Measurements from ENCODE around the gene PARM1.
"Not testable (repeated sequence)": the region's sequence is repeated elsewhere in the genome, so short reads cannot be mapped to it uniquely, and the experiment has no call there.

The PARM1 gene

DNA sequence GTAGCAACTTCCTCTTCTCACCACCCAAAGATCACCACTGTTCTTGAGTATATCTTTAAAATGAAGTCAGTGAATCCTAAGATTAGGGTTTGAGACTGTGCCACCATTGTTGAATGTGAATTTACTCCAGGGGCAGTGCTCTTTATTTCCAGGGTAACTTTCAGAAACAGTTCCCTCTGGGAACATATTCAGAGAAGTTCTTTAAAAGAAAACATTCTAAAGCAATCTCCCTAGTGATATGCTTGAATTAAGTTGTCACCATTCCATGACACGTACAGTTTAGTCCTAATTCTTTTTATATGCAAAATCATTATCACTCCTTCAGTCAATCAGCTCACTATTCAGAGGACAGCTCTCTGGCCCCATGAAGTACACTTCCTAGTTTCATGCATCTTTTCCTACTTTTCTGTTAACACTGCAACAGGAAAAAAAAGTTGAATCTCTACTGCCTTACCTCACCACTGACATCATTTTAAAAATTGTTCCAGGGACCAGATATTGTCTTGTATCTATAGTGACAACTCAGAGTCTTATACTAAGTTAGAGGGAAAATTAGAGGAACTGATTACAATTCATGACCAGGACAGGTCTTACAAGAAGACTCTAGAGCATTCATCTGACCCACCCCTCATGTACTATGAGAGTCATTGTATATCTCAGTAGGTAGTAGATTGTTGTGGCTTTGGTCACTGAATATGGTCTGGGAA is 49.8 kb downstream of the PARM1 start:
- DNase-seq (ENCODE audit: extremely low read depth in 1 of 2, low read depth in 1 of 2), result no peak

DNA sequence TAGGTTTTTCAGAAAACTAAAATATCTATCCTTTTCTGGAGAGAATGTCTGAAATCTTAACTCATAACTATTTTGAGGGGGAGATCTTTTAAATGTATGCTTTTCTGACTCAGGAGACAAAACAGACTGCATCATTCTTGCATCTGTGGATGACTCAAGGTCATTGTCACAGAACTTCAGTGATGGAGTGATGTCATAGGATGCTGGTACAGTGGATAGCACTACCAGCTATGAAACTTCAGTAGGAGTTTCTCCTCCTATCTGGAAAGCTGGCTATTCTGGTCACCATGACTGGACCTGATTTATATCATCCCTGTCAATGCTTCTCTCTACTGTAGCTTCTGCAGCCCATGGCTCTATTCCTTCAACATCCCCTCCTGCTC is 50.3 kb downstream of the PARM1 start:
- DNase-seq (ENCODE audit: extremely low read depth in 1 of 2, low read depth in 1 of 2), result no peak

DNA sequence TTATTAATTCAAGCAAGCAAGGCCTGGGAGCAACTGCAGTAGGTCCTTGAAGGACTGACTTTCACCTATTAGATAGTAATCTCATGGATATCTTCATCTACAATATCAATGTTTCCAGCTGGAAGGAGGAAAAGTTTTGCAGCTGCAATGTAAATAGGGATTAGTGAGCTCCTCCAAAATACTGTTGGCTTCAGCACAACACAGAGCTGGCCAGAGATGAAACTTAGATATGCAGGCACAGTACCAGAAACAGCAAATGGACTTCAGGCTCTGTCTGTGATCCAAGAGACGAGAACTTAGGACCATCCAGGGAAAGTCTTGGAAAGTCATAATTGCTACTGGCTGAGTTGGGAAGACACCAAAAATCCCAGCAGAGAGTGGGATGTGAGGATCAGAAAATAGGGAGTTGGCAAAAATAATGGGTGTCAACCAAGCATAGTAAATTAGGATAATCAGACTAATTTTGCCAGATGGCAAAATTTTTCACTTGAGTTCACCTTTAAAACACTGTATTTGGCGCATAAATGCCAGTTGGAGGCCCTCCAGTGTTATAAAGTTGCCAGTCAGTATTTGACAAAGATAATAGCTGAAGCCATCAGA is 57.5 kb downstream of the PARM1 start:
- no peak for DNase-seq (ENCODE audit: extremely low read depth in 1 of 2, low read depth in 1 of 2)

DNA sequence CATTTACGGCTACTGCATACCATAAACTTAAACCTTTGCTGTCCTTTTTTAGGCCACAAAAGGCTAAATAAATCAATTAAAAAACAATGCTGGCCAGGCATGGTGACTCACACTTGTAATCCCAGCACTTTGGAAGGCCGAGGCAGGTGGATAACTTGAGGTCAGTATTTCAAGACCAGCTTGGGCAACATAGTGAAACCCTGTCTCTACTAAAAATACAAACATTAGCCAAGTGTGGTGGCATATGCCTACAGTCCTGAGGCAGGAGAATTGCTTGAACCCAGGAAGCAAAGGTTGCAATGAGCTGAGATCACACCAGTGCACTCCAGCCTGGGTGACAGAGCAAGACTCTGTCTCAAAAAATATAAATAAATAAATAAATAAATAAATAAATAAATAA is 61.5 kb downstream of the PARM1 start:
- DNase-seq (ENCODE audit: extremely low read depth in 1 of 2, low read depth in 1 of 2), result not testable (repeated sequence)

DNA sequence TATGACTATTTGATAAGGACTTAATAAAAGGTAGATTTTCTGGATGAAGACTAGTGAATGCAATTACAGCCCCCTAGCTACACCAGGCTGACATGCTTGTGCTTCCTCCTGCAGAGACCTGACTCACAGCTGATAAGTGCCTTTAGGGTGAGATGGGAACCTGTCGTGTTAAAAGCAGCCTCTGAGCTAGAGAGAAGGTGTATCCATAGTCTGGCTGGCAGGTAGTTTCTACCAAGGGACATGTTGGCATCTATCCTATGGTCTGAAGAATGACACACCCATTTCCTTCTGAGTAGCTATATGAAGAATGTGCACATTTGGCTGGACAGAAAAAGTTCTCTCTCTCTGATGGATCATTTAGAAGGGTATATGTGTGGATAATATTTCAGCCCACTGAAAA is 64.1 kb downstream of the PARM1 start:
- no peak for DNase-seq (ENCODE audit: extremely low read depth in 1 of 2, low read depth in 1 of 2)

DNA sequence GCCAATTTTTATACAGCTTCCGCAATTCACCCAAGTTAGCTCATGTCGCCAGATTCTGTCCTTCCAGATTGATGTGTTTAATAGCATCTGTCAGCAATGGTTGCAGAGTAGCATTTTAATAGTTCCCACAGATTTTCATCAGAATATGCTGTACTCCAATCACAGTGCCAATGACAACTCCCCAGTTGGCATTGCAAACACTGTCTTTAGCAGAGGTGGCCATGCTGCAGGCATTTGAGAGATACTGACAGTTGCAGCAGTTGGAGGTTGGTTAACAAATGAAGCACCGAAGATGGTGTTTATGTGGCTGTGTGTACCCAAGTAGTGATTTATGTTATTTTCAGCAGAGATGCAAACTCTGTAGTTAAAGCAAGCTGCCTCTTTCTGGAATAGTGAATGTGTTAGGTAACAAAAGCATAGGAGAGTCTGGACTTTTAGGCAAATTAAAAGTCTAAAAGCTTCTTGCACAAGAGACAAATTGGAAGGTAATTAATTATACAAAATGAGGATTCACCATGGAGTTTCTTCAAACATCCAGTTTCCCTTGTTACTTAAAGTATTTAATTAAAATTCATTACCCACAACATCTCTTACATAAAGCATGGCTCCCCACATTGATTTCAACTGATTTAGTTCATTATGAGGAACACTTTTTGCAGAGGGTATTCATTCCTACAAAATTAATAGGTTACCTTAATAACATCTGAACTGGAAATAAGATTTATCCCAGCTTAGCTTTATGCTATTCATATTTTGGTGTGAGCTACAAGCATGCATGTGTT is 65.2 kb downstream of the PARM1 start:
- DNase-seq (ENCODE audit: extremely low read depth in 1 of 2, low read depth in 1 of 2), result no peak

DNA sequence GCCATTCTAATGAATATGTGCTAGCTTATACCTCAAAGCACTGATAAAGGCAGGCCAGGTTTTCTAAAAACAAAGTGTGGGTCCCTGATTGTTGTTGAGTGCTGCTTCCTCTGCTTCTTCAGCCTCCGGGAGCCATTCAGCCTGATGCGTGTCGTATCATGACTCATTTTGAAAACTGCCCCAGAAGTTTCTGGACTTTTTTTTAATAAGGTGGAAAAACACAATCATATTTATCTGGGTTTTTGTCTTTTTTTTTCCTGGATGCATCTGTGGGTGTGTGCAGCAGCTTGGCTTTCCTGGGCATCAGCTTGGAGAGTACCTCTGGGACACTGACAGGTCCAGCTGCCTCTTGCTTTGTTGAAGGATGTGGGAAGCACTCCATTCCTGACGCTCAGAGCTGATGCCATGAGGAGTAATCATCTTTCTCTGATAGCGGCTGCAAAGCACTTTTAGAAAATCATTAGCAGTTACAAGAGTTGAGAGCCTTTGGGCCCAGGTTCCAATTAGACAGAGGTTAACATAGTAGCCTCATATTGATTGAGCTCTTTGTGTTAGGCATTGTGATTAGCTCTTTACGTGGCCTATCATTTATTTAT is 66.9 kb downstream of the PARM1 start:
- no peak for DNase-seq (ENCODE audit: extremely low read depth in 1 of 2, low read depth in 1 of 2)

DNA sequence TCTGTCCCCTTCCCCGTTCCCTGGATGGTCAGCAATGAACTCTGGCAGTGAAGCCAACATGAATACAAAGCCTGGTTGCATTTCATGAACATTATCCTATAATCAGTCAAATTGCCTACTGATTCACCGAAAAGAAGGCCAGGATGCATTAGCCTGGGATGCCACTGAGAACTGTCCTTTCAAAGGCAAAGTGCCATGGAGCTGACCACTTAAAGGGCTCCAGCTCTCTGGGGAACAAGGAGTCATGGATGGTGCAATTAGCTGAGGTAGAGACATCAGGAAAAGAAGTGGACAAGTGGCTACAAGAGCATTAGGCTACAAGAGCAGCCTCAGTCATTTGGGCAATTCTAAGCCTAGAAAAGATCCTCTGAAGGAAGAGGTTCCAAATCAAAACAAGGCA is 69.0 kb downstream of the PARM1 start:
- DNase-seq (ENCODE audit: extremely low read depth in 1 of 2, low read depth in 1 of 2), result no peak

DNA sequence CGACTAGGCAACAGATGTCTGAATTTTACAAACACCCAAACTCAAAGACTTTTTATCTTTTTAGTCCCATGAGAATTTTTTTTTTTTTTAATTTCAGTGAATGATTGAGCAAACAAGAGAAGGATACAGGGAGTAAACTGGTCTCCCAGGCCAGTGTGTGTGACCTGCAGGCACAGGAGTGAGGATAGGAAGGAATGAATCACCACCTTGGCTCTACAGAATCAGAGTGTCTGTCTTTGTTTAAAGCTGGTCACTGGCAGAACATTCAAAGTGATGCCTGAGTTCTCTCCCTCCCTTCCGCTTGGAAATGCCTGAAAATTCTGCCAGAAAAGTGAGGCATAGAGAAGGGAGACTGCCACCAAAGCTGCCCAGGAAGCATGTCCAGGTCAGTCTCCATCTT is 69.5 kb downstream of the PARM1 start:
- DNase-seq (ENCODE audit: extremely low read depth in 1 of 2, low read depth in 1 of 2), result no peak

DNA sequence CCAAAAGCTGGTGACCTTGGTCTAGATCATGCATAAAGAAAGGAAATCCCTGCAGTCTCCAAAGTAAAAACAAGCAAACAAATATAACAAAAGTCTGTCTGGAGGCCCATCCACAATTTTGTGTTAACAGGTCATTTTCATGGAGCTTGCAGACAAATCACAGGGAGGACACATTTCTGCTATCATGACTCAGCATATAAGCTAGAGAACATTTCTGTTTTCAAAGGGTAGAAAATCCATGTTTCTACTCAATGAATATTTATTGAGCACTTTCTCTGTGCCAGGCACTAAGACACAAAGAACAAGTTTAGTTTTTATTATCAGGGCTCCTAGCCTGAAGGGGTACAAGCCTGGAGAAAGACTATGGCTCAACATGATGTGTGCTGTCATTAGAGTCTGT is 71.1 kb downstream of the PARM1 start:
- no peak for DNase-seq (ENCODE audit: extremely low read depth in 1 of 2, low read depth in 1 of 2)

DNA sequence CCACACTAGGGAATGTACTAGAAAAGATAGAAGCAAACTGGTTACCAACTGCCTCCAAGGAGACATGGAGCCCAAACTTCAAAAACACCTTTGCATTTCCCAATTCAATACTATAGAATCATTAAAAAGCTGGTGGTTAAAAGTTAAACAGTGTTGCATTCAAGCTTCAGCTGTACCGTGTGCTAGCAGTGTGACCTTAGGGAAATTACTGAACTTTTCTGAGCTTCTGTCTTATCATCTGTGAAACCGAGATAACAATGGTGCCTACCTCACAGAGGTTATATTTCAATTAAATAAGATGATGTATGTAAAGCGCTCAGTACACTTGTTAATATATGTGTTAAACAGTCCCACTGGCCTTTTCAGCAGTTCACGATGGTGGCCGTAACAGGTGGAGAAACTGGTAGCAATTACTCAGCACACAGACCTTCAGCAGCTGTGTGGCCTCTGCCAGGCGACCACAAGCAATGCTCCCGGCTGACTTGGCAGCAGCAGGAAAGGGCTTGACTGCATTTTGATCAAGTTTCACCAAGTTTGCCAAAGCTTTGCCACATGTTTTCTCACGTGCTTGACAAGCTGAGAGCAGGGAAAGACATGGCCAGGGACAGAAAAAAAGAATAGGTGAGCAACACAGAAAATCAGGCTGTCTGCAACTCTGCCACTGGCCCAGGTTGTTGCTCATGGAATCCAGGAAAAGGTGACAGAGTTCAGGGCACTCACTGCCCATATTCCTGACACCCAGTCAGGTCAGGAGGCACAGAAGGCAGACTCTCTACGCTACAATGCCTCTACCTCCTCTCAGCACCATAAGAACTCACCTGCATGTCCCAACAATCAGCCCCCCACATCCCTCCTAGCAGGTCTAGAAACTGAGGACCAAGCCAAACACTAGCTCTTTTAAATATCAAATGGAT is 72.1 kb downstream of the PARM1 start:
- no peak for DNase-seq (ENCODE audit: extremely low read depth in 1 of 2, low read depth in 1 of 2)

DNA sequence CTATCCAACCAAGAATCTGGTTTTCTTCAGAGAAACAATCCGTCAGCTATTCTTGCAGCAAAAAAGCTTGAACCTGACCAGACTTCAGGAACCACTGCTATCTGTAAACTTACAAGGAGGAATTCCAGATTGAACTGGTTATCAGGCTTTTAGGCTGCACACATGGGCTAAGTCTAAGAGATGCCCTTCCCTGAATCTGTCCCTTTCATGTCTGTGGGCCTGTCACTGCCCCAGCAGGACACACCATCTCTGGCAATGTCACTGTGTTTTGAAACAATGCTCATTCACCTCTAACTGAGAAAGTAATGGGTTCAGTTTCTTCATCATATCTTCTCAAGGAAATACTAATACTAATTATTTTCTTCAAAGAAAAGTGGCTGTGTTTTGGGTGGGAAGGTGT is 72.8 kb downstream of the PARM1 start:
- DNase-seq (ENCODE audit: extremely low read depth in 1 of 2, low read depth in 1 of 2), result no peak

DNA sequence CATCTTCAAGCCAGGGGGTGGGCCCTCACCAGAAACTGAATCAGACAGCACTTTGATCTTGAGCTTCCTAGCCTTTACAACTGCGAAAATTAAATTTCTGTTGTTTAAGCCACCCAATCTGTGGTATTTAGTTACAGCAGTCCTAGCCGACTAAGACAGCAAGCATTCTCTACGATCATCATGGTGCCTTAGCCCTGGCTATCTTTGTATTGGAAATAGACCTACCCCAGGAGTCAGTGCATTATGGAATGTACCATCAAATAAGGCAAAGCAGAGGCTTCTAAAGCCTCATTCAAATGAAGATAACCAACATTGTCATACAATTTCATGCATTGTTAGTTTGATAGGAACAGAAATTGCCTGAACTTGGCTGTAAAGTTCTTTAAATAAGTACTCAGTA is 75.0 kb downstream of the PARM1 start:
- DNase-seq (ENCODE audit: extremely low read depth in 1 of 2, low read depth in 1 of 2), result no peak

DNA sequence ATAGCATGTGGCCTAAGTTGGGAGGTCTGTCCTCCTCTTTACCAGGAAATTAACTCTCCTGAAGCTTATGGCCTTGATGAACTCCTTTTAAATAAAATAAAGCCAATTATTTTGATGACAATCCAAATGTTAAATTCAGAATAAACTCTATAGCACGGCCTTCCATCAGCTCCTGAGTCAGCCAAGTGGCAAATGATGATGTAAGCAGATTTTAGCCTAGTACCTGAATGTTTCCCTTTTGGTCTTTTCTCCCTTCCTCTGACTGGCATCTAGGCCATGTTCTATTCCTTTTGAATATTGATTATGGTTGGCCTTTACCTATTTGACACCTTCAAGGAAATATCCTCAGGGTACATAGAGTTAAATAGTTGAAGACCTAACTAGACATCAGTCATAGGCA is 76.2 kb downstream of the PARM1 start:
- no peak for DNase-seq (ENCODE audit: extremely low read depth in 1 of 2, low read depth in 1 of 2)

DNA sequence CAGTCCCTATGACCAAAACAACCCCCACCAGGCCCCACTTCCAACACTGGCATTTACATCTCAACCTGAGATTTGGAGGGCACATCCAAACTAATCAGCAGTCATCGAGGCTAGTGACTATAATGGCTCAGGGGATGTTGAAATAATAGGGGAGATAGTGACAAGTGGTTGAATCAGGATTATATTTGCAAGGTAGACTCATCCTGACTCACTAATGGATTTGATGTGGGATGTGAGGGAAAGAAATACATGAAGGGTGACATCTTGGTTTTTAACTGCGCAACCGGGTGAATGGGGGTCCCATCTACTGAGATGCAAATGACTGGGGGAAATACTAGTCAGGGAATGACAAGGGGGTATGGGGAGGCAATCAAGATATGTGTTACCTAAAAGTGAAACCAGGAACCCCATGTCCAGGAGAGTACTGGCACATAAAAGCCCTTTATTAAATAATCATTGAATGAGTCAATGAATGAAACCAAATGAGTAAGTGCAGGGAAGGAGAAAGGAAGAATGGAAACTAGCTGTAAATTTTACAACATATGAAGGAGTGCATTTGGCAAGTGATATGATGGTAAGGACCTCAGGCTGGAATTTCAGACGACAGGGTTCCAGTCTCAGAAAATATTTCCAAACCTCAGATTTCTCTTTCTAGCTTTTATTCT is 78.3 kb downstream of the PARM1 start:
- DNase-seq (ENCODE audit: extremely low read depth in 1 of 2, low read depth in 1 of 2), result no peak

DNA sequence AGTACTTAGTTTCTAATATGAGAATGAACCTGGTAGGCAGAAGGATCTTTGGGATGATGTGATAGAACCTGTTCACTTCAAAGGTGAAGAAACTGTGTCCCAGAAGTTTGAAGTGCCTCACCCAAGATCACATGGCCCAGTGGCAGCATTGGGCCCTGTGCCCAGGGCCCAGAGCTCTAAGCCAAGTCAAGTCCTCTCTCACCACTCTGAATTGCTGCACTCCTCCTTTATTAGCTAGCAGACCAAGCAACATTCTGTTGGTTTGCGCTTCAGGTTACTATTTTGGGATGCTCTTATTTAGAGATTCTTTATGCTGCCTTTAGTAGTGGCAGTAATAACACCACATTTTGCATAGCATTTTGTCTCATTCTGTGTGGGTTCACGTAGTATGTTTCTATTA is 82.7 kb downstream of the PARM1 start:
- no peak for DNase-seq (ENCODE audit: extremely low read depth in 1 of 2, low read depth in 1 of 2)

DNA sequence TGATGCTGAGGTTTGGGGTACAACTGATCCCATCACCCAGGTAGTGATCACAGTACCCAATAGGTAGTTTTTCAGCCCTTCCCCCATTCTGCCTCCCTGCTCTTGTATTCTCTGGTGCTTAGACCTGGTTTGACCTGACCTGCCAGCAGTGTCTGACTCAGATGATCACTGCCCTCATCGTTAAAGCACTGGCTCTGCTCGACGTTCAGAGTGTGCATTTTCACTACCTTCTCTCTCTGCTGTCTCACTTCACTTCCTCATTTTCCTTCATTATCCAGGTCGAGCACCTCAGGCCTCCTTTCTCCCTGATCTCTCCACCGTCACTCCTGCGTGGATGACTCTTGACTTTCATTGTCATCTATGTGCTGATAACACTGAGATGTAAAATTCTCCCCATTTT is 83.6 kb downstream of the PARM1 start:
- no peak for DNase-seq (ENCODE audit: extremely low read depth in 1 of 2, low read depth in 1 of 2)

DNA sequence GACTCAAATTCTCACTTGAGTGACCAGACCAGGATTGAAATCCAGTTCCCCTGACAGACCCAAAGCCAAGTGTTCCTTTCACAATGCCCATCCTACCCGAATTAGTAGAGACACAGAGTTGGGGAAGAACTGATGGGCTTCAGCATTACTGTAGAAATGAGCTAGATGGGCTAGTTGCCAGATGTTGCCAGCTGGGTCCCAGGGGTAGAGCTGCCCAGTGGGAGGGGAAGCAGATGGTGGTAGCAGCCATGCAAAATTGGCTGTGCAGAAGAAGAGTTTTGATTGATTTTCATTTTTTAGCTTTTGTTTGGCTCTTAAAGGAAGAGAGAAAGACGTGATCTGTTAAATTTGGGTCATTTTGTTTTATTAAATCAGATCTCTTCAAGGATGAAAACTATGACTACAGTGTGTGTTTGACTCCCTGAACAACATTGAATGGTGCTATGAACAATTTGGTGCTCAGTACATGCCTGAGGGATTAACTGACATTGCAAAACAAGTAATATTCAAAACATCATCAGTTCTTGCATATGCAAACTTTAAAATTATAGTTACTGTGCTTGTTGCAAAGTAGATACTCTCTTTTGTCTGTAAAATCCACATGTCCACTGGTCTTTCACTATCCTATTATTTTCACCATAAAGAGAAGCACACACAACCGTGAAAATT is 86.0 kb downstream of the PARM1 start:
- DNase-seq (ENCODE audit: extremely low read depth in 1 of 2, low read depth in 1 of 2), result no peak

DNA sequence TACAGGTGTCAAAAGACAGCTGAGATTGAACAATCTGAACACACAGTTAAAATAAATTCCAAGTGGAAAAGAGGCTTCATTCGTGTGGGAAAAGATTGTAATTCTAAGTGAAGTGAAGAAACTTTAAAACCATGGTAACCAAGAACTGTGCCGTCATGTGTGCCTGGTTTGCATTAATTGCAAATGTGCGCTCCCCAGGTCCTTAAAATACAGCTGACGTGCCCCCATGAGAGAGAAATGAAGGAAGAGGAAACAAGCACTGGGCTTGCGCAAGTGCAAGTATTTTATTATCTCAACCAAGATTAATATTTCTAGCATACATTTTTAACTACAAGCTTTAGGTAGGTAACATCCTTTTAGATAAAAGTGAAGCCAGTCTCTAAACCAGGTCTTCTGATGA is 92.5 kb downstream of the PARM1 start:
- no peak for DNase-seq (ENCODE audit: extremely low read depth in 1 of 2, low read depth in 1 of 2)

Data from activated CD8-positive, alpha-beta memory T cell treated with anti-CD3 and anti-CD28 coated beads for 1 hour (primary cell).